SK-N-SH (cell line): ENCODE results near the gene TLL2. TPM values are rescaled to one million over a fixed set of nuclear protein-coding genes. Genes with fewer than 3 reads are reported as not detected.

Experiments
- CTCF ChIA-PET: fragments of 300-600, 350-600 bp; formaldehyde crosslinking; extraction: SDS; loops from one replicate; lab custom pipeline; 2021; lab: Yijun Ruan, JAX
- POLR2A ChIA-PET: fragments of 350-600 bp; sonication (Branson Sonifier 250); formaldehyde crosslinking; extraction: SDS; loops from one replicate; lab custom pipeline; 2020; ENCODE audit warnings: antibody characterized with exemption, inconsistent platforms; lab: Yijun Ruan, JAX
- DNase-seq: peaks from one replicate; pipeline ENCODE4 v3.0.0; 2012
- H2AFZ ChIP-seq: fragments of 200-600 bp; sonication (generic); 2 replicates; pipeline ENCODE4 v1.8.1; 2016; ENCODE audit warnings: antibody characterized with exemption, mild to moderate bottlenecking, low read depth
- H3F3A ChIP-seq: fragments of 200-600 bp; sonication (generic); replicated peaks from 2 replicates; pipeline ENCODE3; 2016; ENCODE audit warnings: antibody characterized with exemption, mild to moderate bottlenecking; ENCODE audit not compliant: insufficient read depth
- H3K27ac ChIP-seq, 2 experiments: fragments of 200-500 bp in 1 of 2; fragments of 200-600 bp in 1 of 2; sonication (Bioruptor generic) in 1 of 2; sonication (generic), shearing (Covaris generic) in 1 of 2; 2 replicates each; pipeline versions ENCODE4 v1.5.1 to v1.6.1; 2014 to 2016; ENCODE audit warnings: low read depth in 2 of 2, inconsistent platforms in 1 of 2, low read length in 1 of 2, mild to moderate bottlenecking in 1 of 2, mixed read lengths in 1 of 2
- H3K27me3 ChIP-seq: fragments of 200-600 bp; sonication (generic), shearing (Covaris generic); 2 replicates; pipeline ENCODE4 v1.6.1; 2016; ENCODE audit warnings: mixed run types; ENCODE audit not compliant: insufficient read depth
- H3K36me3 ChIP-seq, 2 experiments: fragments of 200-500 bp in 1 of 2; fragments of 200-600 bp in 1 of 2; sonication (Bioruptor generic) in 1 of 2; sonication (generic) in 1 of 2; replicated peaks in 1 of 2; 2 replicates each; pipeline versions ENCODE3 to v1.5.1; 2014 to 2016; ENCODE audit warnings: low read length in 1 of 2, mild to moderate bottlenecking in 1 of 2; ENCODE audit not compliant: insufficient read depth in 2 of 2, control insufficient read depth in 1 of 2
- H3K4me1 ChIP-seq, 2 experiments: fragments of 200-500 bp in 1 of 2; fragments of 200-600 bp in 1 of 2; sonication (Bioruptor generic) in 1 of 2; sonication (generic), shearing (Covaris generic) in 1 of 2; 2 replicates each; pipeline versions ENCODE4 v1.5.1 to v1.6.1; 2014 to 2016; ENCODE audit warnings: low read depth in 1 of 2, low read length in 1 of 2, mixed run types in 1 of 2; ENCODE audit not compliant: insufficient read depth in 2 of 2, control insufficient read depth in 1 of 2
- H3K4me2 ChIP-seq: fragments of 200-600 bp; sonication (generic), shearing (Covaris generic); 2 replicates; pipeline ENCODE4 v1.6.1; 2017; ENCODE audit warnings: mixed run types
- H3K4me3 ChIP-seq, 2 experiments: fragments of 200-500 bp in 1 of 2; fragments of 200-600 bp in 1 of 2; sonication (Bioruptor generic) in 1 of 2; sonication (generic), shearing (Covaris generic) in 1 of 2; 2 replicates each; pipeline versions ENCODE4 v1.5.1 to v1.8.1; 2014 to 2016; ENCODE audit warnings: low read depth in 2 of 2, inconsistent platforms in 1 of 2, low read length in 1 of 2, mild to moderate bottlenecking in 1 of 2, mixed read lengths in 1 of 2, moderate library complexity in 1 of 2
- H3K79me2 ChIP-seq: fragments of 200-600 bp; sonication (generic); 2 replicates; pipeline ENCODE4 v1.8.1; 2017; ENCODE audit warnings: mild to moderate bottlenecking; ENCODE audit not compliant: insufficient read depth
- H3K9ac ChIP-seq: fragments of 200-600 bp; sonication (generic); 2 replicates; pipeline ENCODE4 v1.6.1; 2017; ENCODE audit warnings: mixed run types
- H3K9me2 ChIP-seq: fragments of 200-600 bp; sonication (generic); 2 replicates; pipeline ENCODE4 v1.6.1; 2017; ENCODE audit warnings: mixed run types
- H3K9me3 ChIP-seq: fragments of 200-600 bp; sonication (generic); 2 replicates; pipeline ENCODE4 v1.6.1; 2017; ENCODE audit warnings: mixed run types, mild to moderate bottlenecking, moderate library complexity
- H4K20me1 ChIP-seq: fragments of 200-600 bp; sonication (generic); 2 replicates; pipeline ENCODE4 v1.6.1; 2017; ENCODE audit warnings: mild to moderate bottlenecking, mixed run types; ENCODE audit not compliant: insufficient read depth
- FOXM1 ChIP-seq: IDR thresholded peaks from 2 replicates; pipeline ENCODE4 v1.4.0; 2012; ENCODE audit warnings: low read depth, mild to moderate bottlenecking
- IRF3 ChIP-seq: fragments of 150-350 bp; IDR thresholded peaks from 2 replicates; pipeline ENCODE4 v1.6.1; 2016; ENCODE audit warnings: mild to moderate bottlenecking, low read depth, low read length
- MXI1 ChIP-seq: IDR thresholded peaks from 2 replicates; pipeline ENCODE4 v1.6.1; 2012; ENCODE audit warnings: mild to moderate bottlenecking, low read depth, low read length, improper control_type of control experiment
- POLR2AphosphoS5 ChIP-seq: IDR thresholded peaks from 2 replicates; pipeline ENCODE4 v1.6.1; 2012; ENCODE audit warnings: low read depth, low read length
- RAD21 ChIP-seq: IDR thresholded peaks from 2 replicates; pipeline ENCODE4 v1.6.1; 2012; ENCODE audit warnings: mild to moderate bottlenecking, low read length
- RCOR1 ChIP-seq: fragments of 150-350 bp; IDR thresholded peaks from 2 replicates; pipeline ENCODE4 v1.6.1; 2017; ENCODE audit warnings: antibody characterized with exemption, low read length
- SMC3 ChIP-seq: IDR thresholded peaks from 2 replicates; pipeline ENCODE4 v1.6.1; 2012; ENCODE audit warnings: low read depth, low read length, improper control_type of control experiment
- USF2 ChIP-seq: fragments of 150-350 bp; IDR thresholded peaks from 2 replicates; pipeline ENCODE4 v1.6.1; 2017; ENCODE audit warnings: antibody characterized with exemption, low read length, low read depth, borderline replicate concordance
- WGBS: methylation state at CpG from one replicate; pipeline ENCODE4 v1.1.6; 2017; ENCODE audit warnings: low lambda C conversion rate; 5-methylcytosine and 5-hydroxymethylcytosine counted together
- polyA plus RNA-seq, 3 experiments: library from polyadenylated mRNA; depleted of rRNA; stranded (reverse); fragments of >200 nt; gene quantifications; 2 replicates each; pipeline ENCODE4 v1.2.3, GENCODE V29; 2012
- TF ChIP-seq, protein P1 (sequence below): fragments of 200-600 bp; sonication (generic); IDR thresholded peaks from 2 replicates; pipeline ENCODE4 v1.6.1; 2017; ENCODE audit warnings: antibody characterized with exemption, mild to moderate bottlenecking, moderate library complexity

TLL2 gene
- polyA plus RNA-seq, 1 of the 3 experiments (the other 2 are of a cell fraction) = 0.36 TPM

- no peak overlapping the region for H3K9ac ChIP-seq
- H3K27ac ChIP-seq = no peak overlapping the region
- H3K4me1 ChIP-seq = peaks cover 0 to 9% of the 10 kb centered on the region in 2 experiments; a peak in 1 of 4 replicates
- no peaks in the 10 kb centered on the region for H3F3A ChIP-seq
- no peaks in the 10 kb centered on the region for H3K79me2 ChIP-seq
- no peaks in the 10 kb centered on the region for H3K9me2 ChIP-seq
- TF ChIP-seq RAD21 (peak; percentile 73), FOXM1 (no peak), IRF3 (no peak), SMC3 (peak; percentile 23; the same call in 1 of the 2 replicates), RCOR1 (0 out of 2 replicates have a peak, but pooled peaks have one; percentile 17)
- TF ChIP-seq, protein P1, sequence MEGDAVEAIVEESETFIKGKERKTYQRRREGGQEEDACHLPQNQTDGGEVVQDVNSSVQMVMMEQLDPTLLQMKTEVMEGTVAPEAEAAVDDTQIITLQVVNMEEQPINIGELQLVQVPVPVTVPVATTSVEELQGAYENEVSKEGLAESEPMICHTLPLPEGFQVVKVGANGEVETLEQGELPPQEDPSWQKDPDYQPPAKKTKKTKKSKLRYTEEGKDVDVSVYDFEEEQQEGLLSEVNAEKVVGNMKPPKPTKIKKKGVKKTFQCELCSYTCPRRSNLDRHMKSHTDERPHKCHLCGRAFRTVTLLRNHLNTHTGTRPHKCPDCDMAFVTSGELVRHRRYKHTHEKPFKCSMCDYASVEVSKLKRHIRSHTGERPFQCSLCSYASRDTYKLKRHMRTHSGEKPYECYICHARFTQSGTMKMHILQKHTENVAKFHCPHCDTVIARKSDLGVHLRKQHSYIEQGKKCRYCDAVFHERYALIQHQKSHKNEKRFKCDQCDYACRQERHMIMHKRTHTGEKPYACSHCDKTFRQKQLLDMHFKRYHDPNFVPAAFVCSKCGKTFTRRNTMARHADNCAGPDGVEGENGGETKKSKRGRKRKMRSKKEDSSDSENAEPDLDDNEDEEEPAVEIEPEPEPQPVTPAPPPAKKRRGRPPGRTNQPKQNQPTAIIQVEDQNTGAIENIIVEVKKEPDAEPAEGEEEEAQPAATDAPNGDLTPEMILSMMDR = peak; percentile 84
- ChIA-PET POLR2A (no interaction called here), CTCF (interaction anchor here (0.6 to 4.1 kb wide), 54 partner anchors 8 to 839 kb away, joined by 3 to 38 read pairs (median 4); partner anchors contain the start of genes OPALIN and TLL2)
- H3K4me2 ChIP-seq = no peak overlapping the region
- no peaks in the 10 kb centered on the region; the same call in 1 of the 2 replicates for H3K27me3 ChIP-seq
- H4K20me1 ChIP-seq = no peaks in the 10 kb centered on the region
- no peak overlapping the region for H2AFZ ChIP-seq
- WGBS = 19% methylated on average over 13 of the region's 16 CpGs
- DNase-seq = peak; percentile 84
- H3K9me3 ChIP-seq = no peaks in the 10 kb centered on the region
- no peak overlapping the region; a peak in 1 of 4 replicates for H3K4me3 ChIP-seq
- H3K36me3 ChIP-seq = no peaks in the 10 kb centered on the region
These were observed 143.1 kb downstream of the TLL2 start for GRCh38 chr10:96370584-96371157.

GRCh38 chr10:96369890-96370583 lies 143.7 kb downstream of the TLL2 start:
- no peaks in the 10 kb centered on the region; the same call in 1 of the 2 replicates for H3K27me3 ChIP-seq
- peaks cover 0 to 5% of the 10 kb centered on the region in 2 experiments; a peak in 1 of 4 replicates for H3K4me1 ChIP-seq
- H3K36me3 ChIP-seq = no peaks in the 10 kb centered on the region
- H3K79me2 ChIP-seq = no peaks in the 10 kb centered on the region
- H3F3A ChIP-seq = no peaks in the 10 kb centered on the region
- no peak overlapping the region for H3K9ac ChIP-seq
- H3K4me3 ChIP-seq = no peak overlapping the region
- H4K20me1 ChIP-seq = no peaks in the 10 kb centered on the region
- ChIA-PET POLR2A (no interaction called here), CTCF (interaction anchor here (0.7 to 4.1 kb wide), 48 partner anchors 8 to 839 kb away, joined by 3 to 38 read pairs (median 4); partner anchors contain the start of genes OPALIN and TLL2)
- WGBS = 63% methylated on average over 30 of the region's 38 CpGs
- no peaks in the 10 kb centered on the region for H3K9me2 ChIP-seq
- no peaks in the 10 kb centered on the region for H3K9me3 ChIP-seq
- no peak overlapping the region for H3K27ac ChIP-seq
- no peak for DNase-seq
- H2AFZ ChIP-seq = no peak overlapping the region
- no peak for TF ChIP-seq MXI1
- TF ChIP-seq USF2 = no peak
- TF ChIP-seq SMC3 = no peak
- TF ChIP-seq POLR2AphosphoS5 = no peak
- H3K4me2 ChIP-seq = no peak overlapping the region
